CD4-positive, alpha-beta T cell treated with Interleukin-15 for 1 hour (primary cell): ENCODE results near the gene SFTA2.
"Not testable (repeated sequence)": the region's sequence is repeated elsewhere in the genome, so short reads cannot be mapped to it uniquely, and the experiment has no call there.

Experiments used
- DNase-seq: peaks from one replicate; pipeline ENCODE4 v3.0.0-alpha.2; 2020

The SFTA2 gene

DNA sequence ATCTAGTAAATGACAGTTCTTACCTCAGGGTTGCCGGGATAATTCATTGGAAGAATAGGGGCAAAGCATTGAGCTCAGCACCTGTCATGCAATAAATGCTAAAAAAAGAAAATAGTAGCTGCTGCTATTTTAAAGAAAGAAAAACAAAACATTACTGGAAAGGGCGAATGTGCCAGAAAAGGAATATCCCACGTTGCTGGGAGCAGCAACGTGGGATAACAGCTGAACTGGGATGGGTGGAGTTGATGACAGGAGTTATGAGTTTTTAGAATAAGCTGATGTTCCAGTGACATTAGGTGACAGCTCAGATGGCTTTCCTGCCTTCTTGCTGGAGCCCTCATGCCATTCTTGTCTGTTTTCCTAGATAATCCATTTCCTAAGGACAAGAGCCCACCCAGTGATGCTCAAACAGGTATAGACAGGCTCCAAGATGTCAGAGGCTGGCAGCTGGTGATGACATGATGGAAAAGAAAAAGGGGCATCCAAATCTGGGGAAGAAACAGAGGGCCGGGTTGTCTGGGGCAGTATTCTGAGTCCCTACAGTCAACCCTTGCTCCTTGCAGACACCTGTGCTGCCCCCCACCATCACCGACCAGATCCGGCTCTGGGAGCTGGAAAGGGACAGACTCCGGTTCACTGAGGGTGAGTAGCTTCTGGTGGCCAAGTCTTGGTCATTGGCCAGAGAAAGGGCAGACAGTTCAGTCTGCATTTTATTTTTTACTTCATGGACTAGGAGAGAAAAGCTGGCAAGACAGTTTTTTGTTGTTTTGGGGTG lies 19.0 kb downstream of the SFTA2 start:
- DNase-seq, result no peak

DNA sequence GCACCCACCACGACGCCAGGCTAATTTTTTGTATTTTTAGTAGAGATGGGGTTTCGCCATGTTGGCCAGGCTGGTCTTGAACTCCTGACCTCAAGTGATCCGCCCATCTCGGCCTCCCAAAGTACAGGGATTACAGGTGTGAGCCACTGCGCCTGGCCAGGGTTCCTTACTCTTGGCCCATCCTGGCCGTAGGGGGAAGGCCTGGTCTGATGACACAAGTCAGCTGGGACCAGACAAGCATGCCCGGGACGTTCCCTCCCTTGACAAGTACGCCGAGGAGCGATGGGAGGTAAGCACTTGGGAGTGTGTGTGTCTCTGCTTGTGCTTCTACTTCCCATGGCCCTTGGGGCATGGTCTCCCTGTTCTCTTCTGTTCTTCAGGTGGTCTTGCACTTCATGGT lies 21.5 kb downstream of the SFTA2 start:
- not testable (repeated sequence) for DNase-seq

DNA sequence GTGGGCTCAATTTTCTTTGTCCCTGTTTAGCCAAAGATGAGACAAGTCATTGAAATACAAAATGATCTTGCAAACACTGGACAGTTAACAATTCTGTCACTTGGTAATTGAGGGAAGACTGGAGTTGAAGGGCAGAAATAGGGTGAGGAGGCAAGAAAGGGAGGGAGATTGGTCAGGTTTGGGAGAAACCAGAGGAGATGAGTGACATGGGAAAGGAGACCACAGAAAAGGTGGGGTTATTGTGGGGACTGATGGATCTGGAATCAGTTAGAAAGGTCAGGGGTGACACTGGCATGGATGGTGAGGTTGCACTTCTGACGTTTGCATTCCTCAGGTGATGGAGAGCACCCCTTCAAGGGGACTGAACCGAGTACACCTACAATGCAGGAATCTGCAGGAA lies 23.3 kb downstream of the SFTA2 start:
- no peak for DNase-seq

DNA sequence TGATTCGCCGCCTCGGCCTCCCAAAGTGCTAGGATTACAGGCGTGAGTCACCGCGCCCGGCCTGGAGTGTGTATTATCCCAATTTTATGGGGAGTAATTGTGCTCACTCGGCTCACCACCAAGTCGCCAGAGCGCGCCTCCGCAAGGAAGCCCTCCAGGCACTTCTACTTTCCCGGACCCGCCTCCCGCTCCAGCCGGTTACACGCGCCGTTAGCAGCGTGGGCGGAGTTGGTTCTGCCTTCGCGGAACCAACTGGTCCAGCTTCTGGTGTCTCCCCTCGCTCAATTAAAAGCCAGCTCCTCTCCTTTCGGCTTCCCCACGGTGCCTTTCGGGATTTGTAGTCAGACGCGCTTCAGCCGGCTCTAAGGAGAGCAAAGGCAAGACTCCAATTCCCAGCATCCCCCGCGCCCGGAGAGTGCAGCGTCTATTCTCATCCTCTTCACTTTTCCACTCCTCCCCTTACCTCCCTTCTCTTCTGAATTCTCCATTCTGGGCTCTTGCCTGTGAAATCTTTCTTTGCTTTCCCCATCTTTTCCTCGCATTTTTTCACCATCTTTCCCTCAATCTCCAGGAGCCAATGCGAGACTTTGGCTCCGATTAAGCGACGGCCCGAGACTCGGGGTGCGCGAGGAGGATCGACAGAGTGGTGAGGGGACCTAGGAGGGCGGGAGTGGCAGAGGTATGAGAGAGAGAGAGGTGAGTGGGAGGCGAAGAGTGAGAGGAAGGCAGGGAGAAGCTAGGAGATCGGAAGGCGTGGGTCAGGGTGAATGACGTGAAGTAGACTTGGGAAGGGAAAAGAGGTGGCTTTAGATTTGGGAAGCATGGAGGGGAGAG lies 24.0 kb downstream of the SFTA2 start, which contains the start of gene GTF2H4:
GTF2H4 (plus strand) TSS at position 450 of the 834 bp plus-strand sequence.
- peak; percentile 95 for DNase-seq

DNA sequence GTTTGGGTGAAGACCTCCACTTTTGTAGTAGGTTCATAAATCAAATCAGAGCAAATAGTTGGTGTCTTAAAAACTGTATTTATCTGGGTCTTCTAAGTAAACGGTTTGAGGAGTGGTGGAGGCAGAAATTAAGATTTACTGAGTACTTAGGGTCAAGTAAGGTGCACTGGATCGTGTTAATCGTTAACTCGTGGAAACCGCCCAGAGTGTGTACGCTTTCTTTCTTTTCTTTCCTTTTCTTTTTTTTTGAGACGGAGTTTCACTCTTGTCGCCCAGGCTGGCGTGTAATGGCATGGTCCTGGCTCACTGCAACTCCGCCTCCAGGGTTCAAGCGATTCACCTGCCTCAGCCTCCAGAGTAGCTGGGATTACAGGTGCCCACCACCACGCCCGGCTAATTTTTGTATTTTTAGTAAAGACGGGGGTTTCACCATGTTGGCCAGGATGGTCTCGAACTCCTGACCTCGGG lies 24.6 kb downstream of the SFTA2 start:
- not testable (repeated sequence) for DNase-seq

DNA sequence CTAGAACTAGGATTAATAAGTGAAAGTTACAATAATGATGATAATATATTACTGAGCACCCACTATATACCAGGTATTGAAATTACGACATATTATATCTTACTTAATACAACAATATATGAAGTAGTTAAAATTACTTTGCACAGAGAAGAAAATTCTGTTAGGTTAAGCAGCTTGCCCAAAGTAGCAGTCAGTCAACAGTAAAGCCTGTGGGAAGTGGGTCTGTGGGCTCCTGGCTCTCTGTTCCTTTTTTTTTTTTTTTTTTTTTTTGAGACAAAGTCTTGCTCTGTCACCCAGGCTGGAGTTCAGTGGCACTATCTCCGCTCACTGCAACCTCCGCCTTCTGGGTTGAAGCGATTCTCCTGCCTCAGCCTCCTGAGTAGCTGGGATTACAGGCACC lies 28.7 kb downstream of the SFTA2 start:
- no peak for DNase-seq

DNA sequence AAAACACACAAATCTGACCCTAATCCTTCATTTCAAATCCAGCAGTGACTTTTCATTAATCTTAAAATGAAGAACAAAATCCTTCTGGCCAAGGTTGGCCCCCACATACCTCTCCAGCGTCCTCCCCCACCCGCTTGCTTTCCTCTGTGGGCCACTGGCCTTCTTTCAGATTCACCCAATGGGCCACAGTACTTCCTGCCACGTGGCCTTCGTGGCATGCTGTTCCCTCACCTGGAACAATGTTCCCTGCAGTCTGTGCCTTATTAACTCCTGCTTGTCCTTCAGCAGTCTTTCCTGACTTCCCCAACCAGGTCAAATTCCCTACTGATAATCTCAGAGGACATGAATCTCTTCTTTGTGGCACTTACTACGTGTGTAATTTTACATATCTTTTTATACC lies 29.3 kb downstream of the SFTA2 start:
- DNase-seq, result no peak

DNA sequence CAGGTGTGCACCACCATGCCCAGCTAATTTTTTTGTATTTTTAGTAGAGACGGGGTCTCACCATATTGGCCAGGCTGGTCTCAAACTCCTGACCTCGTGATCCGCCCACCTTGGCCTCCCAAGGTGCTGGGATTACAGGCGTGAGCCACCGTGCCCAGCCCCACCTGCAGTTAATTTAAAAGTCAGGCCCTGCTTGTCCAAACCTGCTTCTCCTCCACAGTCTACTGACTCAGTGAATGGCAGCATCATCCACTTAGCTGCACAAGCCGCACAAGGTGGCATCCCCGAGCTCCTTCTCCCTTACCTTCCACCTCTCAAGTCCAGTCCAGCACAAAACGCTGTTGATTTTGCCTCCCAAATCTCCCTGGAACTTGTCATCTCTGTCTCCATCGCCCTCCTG lies 29.8 kb downstream of the SFTA2 start:
- DNase-seq, result not testable (repeated sequence)

DNA sequence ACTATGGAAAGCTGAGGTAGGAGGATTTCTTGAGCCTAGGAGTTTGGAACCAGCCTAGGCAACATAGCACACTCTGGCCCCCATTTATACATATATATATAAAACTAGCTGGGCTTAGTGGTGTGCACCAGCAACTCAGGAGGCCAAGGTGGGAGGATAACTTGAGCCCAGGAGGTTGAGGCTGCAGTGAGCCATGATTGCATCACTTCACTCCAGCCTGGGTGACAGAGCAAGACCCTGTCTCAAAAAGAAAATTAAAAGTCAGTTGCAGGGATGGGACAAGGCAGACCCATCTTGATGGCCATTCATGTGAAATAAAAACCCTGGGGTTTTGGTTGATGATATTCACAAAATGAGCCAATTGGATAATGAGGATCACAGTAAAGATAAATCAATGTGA lies 30.5 kb downstream of the SFTA2 start:
- DNase-seq, result no peak

DNA sequence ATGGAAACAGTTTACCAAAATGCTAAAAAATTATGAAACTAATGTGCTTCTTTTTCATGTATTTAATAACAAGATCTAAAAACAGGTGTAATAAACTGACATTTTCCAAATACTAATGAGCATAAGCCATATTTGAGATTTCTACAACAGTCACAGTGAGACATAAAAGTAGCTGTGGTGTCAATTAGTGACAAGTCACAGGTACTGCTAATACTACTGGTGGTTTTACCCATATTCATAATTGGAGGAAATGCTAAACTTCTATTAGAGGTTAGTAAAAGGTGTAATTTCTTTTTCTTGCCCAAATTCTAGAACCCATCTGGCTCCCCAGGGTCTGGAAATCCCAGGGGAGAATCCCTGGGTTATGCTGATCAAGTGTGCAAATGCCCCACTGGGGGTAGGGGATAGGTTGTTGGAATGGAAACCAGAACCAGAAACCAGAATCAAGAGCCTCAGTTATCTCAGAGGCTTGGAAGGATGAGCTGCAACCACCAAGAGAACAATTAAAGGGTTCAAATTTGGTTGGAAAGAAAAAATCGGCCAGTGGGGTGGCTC lies 31.0 kb downstream of the SFTA2 start:
- no peak for DNase-seq

DNA sequence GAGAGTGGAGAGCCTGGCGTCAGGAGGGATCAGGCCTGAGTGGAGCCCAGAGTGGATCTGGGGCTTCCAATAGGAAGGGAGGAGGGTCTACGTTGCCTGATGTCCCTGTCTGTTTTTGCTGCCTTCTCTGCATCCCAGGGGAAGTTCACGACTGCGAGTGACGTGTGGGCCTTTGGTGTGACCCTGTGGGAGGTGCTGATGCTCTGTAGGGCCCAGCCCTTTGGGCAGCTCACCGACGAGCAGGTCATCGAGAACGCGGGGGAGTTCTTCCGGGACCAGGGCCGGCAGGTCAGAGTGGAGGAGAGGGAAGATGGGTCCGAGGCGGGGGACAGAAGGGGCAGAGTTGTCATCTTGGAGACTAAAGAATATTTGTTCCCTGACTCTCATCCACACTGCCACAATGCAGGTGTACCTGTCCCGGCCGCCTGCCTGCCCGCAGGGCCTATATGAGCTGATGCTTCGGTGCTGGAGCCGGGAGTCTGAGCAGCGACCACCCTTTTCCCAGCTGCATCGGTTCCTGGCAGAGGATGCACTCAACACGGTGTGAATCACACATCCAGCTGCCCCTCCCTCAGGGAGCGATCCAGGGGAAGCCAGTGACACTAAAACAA lies 33.1 kb downstream of the SFTA2 start:
- no peak for DNase-seq

DNA sequence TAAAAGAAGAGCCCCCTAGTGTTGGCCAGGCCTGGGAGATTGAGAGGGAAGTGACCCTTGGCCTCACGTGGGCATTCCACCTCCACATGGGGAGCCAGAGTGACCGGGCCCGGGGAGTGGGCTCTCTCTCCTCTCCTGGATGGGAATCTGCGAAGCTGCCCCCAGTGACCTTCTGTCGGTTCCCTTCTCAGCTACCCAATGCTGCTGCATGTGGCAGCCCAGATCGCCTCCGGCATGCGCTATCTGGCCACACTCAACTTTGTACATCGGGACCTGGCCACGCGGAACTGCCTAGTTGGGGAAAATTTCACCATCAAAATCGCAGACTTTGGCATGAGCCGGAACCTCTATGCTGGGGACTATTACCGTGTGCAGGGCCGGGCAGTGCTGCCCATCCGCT lies 34.1 kb downstream of the SFTA2 start:
- no peak for DNase-seq

DNA sequence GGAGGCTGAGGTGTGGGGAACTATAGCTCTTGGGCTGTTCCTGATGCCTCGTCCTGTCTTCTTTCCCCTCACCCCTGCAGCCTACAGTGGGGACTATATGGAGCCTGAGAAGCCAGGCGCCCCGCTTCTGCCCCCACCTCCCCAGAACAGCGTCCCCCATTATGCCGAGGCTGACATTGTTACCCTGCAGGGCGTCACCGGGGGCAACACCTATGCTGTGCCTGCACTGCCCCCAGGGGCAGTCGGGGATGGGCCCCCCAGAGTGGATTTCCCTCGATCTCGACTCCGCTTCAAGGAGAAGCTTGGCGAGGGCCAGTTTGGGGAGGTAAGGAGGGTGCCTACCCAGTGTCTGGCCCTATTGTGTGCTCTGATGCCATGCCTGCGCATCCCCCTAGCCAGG lies 35.4 kb downstream of the SFTA2 start:
- no peak for DNase-seq

DNA sequence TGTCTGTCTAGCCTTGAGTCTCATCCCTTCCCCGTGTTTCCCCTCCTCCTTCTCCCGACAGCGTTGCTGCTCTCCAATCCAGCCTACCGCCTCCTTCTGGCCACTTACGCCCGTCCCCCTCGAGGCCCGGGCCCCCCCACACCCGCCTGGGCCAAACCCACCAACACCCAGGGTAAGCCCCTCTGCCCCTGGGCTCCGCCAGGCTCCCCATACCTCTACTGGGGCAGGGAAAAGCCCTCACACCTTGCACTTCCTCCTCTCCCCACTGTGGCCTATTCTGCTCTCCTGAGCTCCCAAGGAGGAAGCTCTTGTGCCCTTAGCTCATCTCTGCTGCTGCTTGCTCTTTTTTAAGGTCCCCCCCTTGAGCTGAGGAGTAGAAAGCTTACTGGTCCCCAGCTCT lies 36.6 kb downstream of the SFTA2 start:
- DNase-seq, result no peak

DNA sequence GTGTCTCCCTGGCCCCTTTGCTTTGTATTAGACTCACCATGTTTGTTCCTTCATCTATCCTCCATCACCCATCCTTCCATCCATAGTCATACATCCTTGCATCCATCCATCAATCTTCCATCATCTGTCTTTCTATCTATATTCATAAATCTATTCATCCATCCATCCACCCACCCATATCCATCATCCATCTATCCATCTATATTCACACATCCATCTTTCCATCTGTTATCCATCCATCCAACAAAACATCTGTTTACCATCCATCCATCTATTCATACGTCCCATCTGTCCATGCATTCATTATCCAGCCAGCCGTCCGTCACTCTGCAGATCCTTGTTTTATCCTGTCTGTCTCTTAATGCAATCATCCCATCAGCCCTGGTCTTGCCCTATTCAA lies 37.0 kb downstream of the SFTA2 start:
- no peak for DNase-seq

DNA sequence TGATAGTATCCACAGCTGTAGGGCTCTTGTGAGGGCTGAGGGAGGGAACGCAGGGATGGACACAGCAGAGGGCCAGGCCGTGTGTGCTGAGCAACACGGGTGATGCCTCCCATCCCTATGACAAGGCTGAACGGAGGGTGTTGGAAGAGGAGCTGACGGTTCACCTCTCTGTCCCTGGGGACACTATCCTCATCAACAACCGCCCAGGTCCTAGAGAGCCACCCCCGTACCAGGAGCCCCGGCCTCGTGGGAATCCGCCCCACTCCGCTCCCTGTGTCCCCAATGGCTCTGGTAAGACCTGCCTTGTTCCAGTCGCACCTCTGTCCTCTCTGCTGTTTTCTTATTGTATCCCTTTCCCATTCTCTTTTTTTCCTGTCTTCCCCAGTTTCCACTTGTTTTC lies 37.6 kb downstream of the SFTA2 start:
- DNase-seq, result no peak

DNA sequence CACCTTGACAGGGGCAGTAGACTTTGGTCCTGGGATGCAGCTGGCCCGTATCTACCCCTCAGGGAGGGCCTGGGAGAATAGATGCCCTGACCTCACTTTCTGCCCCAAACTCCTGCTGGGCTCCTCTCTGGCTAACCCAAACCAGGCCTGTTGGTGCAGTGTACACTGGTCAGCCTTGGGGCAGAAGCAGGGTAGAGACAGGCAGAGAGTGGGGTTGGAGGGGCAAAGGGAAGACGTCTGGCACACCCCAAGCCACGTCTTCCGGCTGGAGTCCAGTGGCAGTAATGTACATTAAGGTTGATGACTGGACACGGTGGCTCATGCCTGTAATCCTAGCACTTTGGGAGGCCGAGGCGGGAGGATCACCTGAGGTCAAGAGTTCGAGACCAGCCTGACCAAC lies 38.3 kb downstream of the SFTA2 start:
- no peak for DNase-seq

DNA sequence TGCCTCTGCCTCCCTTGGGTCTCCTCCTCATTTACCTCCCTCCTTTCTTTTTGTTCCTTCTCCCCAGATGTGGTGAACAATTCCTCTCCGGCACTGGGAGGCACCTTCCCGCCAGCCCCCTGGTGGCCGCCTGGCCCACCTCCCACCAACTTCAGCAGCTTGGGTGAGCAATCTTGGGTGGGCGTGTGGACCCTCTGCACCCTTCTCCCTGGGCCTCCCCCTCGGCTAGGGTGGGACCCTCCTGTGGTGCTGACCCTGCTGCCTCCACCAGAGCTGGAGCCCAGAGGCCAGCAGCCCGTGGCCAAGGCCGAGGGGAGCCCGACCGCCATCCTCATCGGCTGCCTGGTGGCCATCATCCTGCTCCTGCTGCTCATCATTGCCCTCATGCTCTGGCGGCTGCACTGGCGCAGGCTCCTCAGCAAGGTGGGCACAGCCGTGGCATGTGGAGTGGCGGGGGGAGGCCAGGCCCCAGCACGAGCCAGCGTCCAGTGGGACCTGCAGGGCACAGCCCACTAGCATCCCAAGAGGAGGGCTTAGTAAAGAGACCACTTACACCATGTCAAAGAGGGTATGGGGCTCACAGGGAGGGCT lies 38.9 kb downstream of the SFTA2 start:
- no peak for DNase-seq

DNA sequence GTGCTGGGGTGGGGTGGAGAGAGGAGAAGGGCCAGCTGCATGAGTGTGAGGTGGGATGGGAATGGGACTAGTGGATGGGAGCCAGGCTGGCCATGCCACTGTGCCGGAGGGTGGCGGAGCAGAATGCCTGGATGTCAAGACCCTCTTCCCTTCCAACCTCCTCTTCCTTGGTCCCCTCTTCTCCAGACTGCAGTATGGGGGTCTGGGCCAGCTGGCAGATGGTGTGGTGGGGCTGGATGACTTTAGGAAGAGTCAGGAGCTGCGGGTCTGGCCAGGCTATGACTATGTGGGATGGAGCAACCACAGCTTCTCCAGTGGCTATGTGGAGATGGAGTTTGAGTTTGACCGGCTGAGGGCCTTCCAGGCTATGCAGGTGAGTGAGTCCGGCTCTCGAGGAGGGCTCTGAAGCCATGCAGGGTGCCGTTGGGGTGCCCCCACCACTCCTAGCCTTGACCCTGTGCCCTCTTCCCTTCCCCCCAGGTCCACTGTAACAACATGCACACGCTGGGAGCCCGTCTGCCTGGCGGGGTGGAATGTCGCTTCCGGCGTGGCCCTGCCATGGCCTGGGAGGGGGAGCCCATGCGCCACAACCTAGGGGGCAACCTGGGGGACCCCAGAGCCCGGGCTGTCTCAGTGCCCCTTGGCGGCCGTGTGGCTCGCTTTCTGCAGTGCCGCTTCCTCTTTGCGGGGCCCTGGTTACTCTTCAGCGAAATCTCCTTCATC lies 40.0 kb downstream of the SFTA2 start:
- no peak for DNase-seq

DNA sequence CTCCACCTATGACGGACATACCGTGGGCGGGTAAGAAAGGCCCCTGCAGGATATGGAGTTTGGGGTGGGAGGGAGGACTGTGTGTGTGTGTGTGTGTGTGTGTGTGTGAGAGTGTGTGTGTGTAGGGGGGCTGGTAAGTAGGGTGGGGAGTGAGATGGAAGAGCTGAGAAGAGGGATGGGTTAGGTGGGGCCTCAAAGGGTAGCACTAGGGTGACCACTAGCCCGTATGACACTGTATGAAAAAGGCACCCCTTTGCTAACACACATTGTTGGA lies 40.6 kb downstream of the SFTA2 start:
- no peak for DNase-seq

DNA sequence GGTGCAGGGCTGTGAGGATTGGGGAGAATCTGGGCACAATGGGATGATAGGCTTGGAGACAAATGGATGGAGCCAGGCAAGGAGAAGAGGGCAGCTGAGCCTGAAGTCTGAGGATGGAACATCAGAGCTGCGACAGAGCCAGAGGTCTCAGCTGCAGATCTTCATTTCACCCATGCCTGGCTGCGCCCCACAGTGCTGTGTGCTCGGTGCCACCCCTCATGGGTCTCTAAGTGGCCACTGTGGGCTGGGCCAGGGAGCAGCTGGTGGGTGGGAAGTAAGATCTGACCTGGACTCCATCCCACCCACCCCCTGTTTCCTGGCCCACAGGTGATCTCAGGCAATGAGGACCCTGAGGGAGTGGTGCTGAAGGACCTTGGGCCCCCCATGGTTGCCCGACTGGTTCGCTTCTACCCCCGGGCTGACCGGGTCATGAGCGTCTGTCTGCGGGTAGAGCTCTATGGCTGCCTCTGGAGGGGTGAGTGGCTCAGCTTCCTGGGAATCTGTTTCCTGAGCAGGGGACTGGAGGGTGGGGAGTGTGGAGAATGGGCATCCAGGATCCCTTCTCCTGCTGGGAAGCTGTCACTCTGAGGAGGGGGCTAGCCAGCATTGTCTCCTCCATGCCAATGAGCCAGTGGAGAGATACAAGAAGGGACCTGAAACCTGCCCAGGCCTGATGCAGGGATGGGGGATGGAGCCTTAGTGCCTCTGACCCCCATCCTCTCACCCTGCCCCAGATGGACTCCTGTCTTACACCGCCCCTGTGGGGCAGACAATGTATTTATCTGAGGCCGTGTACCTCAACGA lies 41.1 kb downstream of the SFTA2 start:
- DNase-seq, result no peak
